GM19328 (cell line): ENCODE data around the gene ESRRB.
"Not testable (repeated sequence)": the region's sequence is repeated elsewhere in the genome, so short reads cannot be mapped to it uniquely, and the experiment has no call there.

ENCODE experiments used
- ATAC-seq: cut with Tn5 transposase; IDR thresholded peaks from one replicate; pipeline ENCODE4 v1.9.1; 2021; ENCODE audit warnings: mild to moderate bottlenecking, moderate library complexity; ENCODE audit not compliant: unreplicated experiment

Gene ESRRB

DNA sequence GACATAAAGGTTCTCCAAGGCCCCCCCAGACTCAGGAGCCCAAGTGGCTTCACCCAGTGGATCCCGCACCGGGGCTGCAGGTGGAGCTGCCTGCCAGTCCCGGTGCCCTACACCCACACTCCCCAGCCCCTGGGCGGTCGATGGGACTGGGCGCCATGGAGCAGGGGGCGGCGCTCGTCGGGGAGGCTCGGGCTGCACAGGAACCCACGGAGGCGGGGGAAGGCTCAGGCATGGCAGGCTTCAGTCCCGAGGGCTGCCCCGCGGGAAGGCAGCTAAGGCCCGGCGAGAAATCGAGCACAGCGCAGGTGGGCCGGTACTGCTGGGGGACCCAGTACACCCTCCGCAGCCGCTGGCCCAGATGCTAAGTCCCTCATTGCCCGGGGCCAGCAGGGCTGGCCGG, 160.7 kb downstream of the ESRRB start:
- not testable (repeated sequence) for ATAC-seq

DNA sequence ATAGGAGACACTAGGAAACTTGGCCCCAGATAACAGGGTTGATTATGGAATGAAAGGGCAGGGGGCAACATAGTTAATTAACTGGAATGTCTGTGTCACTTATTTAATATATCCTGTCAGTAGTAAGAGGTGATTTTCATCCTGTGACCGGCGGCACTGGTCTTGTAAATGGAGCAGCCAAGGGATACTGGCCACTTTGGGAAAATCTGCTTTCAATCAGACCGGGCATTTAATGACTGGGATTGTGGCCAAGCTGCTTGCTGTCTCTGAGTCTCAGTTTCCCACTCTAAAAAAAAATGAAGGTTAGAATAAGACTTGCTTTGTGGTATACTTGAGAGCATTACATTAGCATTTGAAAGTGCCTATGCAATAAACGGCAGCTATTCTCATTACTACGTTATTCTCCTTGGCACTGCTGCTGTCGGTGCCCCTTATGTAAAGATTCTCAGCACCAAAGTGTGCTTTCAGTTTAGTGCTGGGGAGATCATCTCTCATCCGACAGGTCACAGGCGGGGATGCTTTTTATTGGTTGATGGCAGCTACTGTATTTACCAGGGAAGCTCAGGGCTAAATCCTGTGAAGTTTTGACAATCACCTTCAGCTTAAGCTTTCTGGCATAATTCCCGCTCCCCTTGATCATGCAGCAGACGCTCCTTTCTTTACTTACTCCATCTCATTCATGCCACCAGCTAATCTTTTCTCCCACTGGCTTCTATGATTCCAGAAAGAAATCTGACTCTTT, 162.1 kb downstream of the ESRRB start:
- no peak for ATAC-seq

DNA sequence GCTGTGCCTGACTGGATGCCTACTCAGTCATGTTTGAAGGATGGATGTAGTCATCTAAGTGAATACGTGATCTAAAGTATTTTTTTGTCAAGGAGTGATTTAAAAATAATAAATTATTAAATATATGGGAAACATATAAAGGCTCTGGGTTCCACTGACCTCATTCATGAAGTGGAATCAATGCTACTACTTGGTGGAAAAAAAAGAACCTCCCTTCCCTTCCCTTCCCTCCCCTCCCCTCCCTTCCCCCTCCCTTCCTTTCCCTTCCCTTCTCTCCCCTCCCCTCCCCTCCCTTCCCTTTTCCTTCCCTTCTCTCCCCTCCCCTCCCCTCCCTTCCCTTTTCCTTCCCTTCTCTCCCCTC, 162.7 kb downstream of the ESRRB start:
- no peak for ATAC-seq

DNA sequence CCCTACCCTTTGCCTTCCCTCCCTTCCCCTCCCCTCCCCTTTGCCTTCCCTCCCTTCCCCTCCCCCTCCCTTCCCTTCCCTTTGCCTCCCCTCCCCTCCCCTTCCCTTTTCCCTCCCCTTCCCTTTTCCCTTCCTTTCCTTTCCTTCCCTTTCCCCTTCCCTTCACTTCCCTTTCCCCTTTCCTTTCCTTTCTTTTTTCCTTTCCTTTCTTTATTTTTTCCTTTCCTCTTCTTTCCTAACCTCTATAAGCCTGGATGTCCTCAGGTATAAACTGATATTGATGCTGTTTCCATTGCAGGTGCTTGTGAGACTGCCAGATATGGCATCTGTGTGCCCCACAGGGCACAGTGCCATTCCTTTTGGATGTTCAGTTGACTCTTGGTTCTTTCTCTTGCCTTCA, 163.2 kb downstream of the ESRRB start:
- ATAC-seq: no peak

DNA sequence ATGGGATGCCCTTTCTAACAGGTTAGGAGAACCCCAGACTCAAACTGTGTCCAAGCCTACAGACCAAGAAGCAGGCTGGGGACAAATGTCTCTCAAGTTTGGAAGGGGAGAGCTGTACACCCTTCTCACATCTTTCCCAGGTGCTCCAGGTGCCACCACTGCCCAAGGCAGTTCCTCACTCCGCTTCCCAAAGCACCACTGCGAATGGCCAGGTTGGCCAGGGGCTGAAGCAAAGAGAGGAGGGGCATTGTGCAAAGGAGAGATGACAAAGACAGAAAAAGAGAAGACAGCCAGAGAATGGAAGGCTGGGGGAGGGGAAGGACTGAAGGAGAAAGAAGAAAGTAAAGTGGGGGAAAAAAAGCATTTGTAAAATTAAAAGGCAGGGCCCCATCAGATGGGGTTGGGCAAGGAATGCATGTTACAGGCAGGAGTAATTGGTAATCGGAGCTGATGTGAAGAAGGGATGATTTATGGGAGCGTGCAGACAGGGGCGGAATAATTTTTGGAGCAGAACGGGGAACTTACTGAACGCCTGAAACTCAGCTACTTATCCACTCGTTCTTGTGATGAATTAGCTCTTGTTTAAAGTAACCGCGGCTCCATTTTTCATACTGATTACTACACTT, 165.8 kb downstream of the ESRRB start:
- ATAC-seq: no peak

DNA sequence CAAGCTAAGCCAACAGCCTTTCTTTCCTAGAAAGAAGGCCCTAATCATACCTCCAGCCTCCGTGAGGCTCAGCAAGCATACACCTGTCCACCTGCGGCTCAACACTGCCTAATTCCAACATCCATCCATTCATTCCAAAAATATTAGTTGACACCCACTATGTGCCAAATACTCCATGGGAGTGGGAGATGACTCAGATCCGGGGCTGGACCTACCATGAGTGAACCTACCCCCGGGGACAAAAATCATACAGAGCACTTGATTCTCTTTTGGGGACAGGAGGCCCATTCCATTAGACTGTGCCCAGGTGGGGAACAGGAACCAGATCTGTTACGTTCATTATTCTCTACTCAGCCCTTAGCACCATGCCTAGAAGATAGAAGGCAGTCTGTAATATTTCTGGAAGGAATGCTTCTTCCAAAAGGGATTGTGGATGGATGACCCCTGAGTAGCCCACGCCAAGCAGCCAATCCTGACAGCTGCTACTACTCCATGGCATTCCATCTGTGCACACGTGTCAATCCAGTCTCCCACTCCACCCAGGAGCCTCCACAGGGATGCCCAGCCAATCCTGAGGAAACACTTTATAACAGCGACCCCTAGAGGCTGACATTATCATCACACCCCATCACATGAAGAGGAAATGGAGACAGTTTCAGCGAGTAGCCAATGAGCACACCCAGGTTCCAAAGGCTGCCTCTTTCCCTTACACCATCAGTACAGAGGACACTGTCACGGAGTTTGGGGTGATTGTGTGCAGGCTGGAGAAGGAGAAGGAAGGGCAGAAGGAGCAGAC, 170.7 kb downstream of the ESRRB start:
- ATAC-seq: no peak

DNA sequence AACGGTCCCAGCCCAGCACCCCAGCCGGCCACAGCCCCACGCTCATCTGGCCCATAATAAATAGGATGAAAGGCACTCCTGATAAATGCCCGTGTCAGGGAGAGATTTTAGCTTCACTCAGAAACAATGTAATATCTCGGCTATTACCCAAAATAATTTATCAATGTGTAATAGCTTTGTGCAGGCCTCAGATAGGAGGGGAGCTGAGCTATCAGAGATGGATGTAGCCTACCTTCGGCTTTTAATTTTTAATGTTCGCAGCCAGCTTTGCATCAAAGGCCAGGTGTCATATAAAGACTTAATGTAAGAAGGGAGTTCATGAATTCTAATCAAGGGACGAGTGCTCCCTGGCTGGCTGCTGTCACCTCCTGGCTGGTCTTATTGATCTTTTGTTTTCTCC, 171.9 kb downstream of the ESRRB start:
- no peak for ATAC-seq

DNA sequence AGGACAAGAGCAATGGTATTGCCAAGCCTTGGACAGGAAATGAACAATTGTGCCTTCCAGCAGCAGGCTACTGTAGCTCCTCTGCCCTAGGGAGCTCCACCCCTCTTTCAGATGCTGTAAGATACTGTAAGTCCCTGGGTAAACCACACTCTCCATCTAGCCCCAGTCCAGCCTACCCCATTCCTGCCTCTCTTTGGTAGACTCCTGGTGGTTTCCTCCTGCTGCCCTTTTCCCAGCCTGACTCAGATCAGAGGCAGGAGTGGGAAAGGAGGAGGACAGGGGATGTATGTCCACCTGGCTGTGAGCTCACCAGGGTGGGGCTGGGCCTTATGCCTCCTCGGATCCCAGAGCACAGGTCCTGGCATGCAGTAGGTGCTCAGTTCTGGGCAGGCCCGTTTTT, 174.6 kb downstream of the ESRRB start:
- ATAC-seq: no peak

DNA sequence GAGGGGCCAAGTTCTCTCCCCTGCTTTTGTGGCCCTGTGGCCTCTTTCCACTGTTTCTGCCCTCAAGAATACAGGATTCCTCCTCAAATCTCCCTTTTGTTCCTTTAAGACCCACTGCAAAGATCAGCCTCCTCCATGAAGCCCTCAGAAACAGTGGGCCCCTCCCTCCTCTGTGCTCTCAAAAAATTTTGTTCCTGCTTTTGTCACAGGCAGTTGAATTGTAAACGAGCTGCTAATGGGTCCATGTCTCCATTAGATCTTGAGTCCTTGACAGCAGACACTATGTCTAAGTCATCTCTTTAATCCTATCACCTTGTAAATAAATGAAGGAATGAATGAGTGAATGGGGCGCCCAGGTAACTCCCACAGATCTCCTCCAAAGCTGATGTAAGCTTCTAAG, 175.2 kb downstream of the ESRRB start:
- no peak for ATAC-seq
